ENCODE results near the gene MX1.

The MX1 gene

GRCh38 chr21:41432562-41433460 lies 6.8 kb downstream of the MX1 start:
- DNase-seq: no peak

GRCh38 chr21:41433566-41433965 lies 7.5 kb downstream of the MX1 start:
- no peak for DNase-seq

- DNase-seq: no peak
These were observed 9.7 kb downstream of the MX1 start for GRCh38 chr21:41435706-41436105.

- DNase-seq: no peak
These were observed 11.7 kb downstream of the MX1 start for GRCh38 chr21:41437729-41438128.

- no peak for DNase-seq
These were observed 12.5 kb downstream of the MX1 start for GRCh38 chr21:41438425-41439113.

GRCh38 chr21:41439248-41439647 lies 13.2 kb downstream of the MX1 start:
- DNase-seq: peak; percentile 8

GRCh38 chr21:41441546-41441945 lies 15.5 kb downstream of the MX1 start:
- no peak for DNase-seq

GRCh38 chr21:41442481-41443186 lies 16.6 kb downstream of the MX1 start:
- DNase-seq: peak; percentile 80

GRCh38 chr21:41443562-41443961 lies 17.5 kb downstream of the MX1 start:
- no peak for DNase-seq

- no peak for DNase-seq
These were observed 18.8 kb downstream of the MX1 start for GRCh38 chr21:41444703-41445464.

- DNase-seq: no peak
These were observed 19.4 kb downstream of the MX1 start for GRCh38 chr21:41445465-41445862.

GRCh38 chr21:41446586-41446985 lies 20.5 kb downstream of the MX1 start:
- DNase-seq: peak; percentile 33

- no peak for DNase-seq
These were observed 21.3 kb downstream of the MX1 start for GRCh38 chr21:41447356-41447755.

- no peak for DNase-seq
These were observed 23.6 kb downstream of the MX1 start for GRCh38 chr21:41449613-41450012.

GRCh38 chr21:41451753-41452676 lies 26.0 kb downstream of the MX1 start:
- DNase-seq: no peak

- DNase-seq: no peak
These were observed 27.2 kb downstream of the MX1 start for GRCh38 chr21:41453198-41453597.

GRCh38 chr21:41453761-41454160 lies 27.7 kb downstream of the MX1 start:
- no peak for DNase-seq

GRCh38 chr21:41458121-41458520 lies 32.1 kb downstream of the MX1 start:
- peak; percentile 22 for DNase-seq

GRCh38 chr21:41458559-41458958 lies 32.5 kb downstream of the MX1 start:
- DNase-seq: no peak

- no peak for DNase-seq
These were observed 34.0 kb downstream of the MX1 start for GRCh38 chr21:41459884-41460534.
